Mesothelial cell of epicardium (in vitro differentiated cells): ENCODE data around the gene GPATCH11. TPM values are rescaled to one million over a fixed set of nuclear protein-coding genes. Genes with fewer than 3 reads are reported as not detected.

Source experiments
- DNase-seq, 2 experiments: peaks; one replicate each; pipeline ENCODE4 v3.0.0; 2021; ENCODE audit warnings: low spot score in 2 of 2; ENCODE audit not compliant: unreplicated experiment in 2 of 2
- H3K27ac Mint-ChIP-seq: 2 replicates; pipeline ENCODE4 v1.8.0; 2021; ENCODE audit warnings: mixed read lengths
- H3K27me3 Mint-ChIP-seq: 2 replicates; pipeline ENCODE4 v1.8.0; 2021; ENCODE audit warnings: low read depth, mixed read lengths
- H3K36me3 Mint-ChIP-seq: 2 replicates; pipeline ENCODE4 v1.8.0; 2021; ENCODE audit warnings: mixed read lengths
- H3K4me1 Mint-ChIP-seq: 2 replicates; pipeline ENCODE4 v1.8.0; 2021; ENCODE audit warnings: mixed read lengths
- H3K4me3 Mint-ChIP-seq: 2 replicates; pipeline ENCODE4 v1.8.0; 2021; ENCODE audit warnings: mild to moderate bottlenecking, moderate library complexity, mixed read lengths
- H3K9me3 Mint-ChIP-seq: 2 replicates; pipeline ENCODE4 v1.8.0; 2021; ENCODE audit warnings: mixed read lengths
- total RNA-seq: library from RNA; stranded (reverse); gene quantifications from 3 replicates; pipeline ENCODE4 v1.2.1, GENCODE V29; 2021
- TF ChIP-seq, protein P1 (sequence below): fragments of 200-600 bp; sonication (generic); IDR thresholded peaks from one replicate; pipeline ENCODE4 v1.5.0; 2021; ENCODE audit warnings: antibody characterized with exemption; ENCODE audit not compliant: unreplicated experiment

The GPATCH11 gene
- total RNA-seq, 1 donor from 2014 or later = 4.6 TPM

DNA sequence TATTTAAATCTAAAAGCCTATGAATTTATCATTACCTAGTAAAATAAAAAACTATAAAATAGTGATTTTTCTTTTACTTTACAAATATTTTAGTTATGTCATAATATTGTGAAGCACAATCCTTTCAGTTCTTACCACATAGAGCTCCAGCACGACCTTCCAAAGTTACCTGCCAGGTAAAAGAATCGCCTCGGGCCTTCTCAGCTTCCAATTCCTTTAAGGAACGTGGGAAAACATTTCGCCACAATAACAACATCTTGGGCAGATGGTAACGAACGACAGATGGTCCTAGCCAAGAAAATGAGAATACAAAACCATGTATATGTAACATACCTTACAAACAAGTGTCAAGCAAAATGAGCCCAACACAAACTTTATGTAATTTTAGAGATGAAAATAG lies 23.9 kb upstream of the GPATCH11 start:
- TF ChIP-seq, protein P1, sequence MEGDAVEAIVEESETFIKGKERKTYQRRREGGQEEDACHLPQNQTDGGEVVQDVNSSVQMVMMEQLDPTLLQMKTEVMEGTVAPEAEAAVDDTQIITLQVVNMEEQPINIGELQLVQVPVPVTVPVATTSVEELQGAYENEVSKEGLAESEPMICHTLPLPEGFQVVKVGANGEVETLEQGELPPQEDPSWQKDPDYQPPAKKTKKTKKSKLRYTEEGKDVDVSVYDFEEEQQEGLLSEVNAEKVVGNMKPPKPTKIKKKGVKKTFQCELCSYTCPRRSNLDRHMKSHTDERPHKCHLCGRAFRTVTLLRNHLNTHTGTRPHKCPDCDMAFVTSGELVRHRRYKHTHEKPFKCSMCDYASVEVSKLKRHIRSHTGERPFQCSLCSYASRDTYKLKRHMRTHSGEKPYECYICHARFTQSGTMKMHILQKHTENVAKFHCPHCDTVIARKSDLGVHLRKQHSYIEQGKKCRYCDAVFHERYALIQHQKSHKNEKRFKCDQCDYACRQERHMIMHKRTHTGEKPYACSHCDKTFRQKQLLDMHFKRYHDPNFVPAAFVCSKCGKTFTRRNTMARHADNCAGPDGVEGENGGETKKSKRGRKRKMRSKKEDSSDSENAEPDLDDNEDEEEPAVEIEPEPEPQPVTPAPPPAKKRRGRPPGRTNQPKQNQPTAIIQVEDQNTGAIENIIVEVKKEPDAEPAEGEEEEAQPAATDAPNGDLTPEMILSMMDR = no peak
- no peaks in the 10 kb centered on the region for H3K27me3 Mint-ChIP-seq
- no peak for DNase-seq
- peaks cover 26% of the 10 kb centered on the region for H3K36me3 Mint-ChIP-seq
- no peaks in the 10 kb centered on the region for H3K9me3 Mint-ChIP-seq
- H3K4me1 Mint-ChIP-seq = no peaks in the 10 kb centered on the region
- no peak overlapping the region for H3K27ac Mint-ChIP-seq
- H3K4me3 Mint-ChIP-seq = no peak overlapping the region

DNA sequence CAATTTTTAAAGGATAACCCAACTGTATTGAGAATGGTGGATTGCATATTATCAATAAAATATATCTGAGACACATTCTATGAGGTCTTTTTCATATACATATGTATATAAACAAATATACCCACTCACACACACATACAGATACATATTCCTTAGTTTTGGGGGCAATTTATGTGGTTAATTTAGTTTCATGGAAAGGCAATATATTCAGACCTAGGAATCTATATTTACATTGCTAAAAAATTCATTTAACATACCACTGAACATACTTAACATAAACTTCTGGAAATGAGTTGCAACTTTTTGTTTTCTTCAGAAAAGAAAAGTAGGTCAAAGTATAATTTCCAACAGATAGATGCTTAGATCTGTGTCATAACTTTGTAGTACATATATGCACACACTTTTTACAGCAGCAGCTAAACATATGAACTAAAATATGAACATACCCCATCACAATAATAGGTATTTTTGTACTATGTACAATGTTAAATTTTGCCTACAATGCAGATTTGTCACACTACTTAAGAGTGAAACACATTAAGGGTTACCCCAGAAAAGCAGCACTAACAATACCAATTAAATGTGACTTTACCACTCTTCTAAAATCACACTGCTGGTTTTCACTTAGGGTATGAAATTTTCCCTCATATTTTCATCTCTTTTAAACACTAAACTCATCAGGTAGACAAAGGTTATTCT lies 23.2 kb upstream of the GPATCH11 start:
- Mint-ChIP-seq H3K4me1 (no peaks in the 10 kb centered on the region), H3K27ac (no peak overlapping the region), H3K4me3 (no peak overlapping the region), H3K36me3 (peaks cover 26% of the 10 kb centered on the region), H3K27me3 (no peaks in the 10 kb centered on the region), H3K9me3 (no peaks in the 10 kb centered on the region)
- TF ChIP-seq, protein P1 = no peak
- DNase-seq = no peak

DNA sequence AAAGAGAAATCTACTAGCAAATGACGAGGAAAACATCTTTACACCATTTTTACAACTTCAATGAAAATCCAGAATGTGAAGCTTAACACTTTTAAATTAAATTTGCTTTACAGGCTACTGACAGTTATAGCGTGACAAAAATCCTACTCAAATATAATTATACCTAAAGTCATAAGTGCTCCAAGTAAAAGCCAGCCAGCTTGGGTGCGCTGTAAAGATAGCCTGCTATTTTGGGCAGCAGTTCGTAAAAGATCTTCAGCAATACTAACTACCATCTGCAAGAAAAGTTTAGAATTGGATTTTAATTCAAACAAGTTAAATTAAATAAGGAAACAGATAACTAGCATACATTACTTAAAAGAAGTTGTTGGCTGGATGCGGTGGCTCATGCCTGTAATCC lies 22.5 kb upstream of the GPATCH11 start:
- Mint-ChIP-seq H3K4me3 (no peak overlapping the region), H3K27me3 (no peaks in the 10 kb centered on the region), H3K9me3 (no peaks in the 10 kb centered on the region), H3K27ac (no peak overlapping the region), H3K36me3 (peaks cover 26% of the 10 kb centered on the region), H3K4me1 (no peaks in the 10 kb centered on the region)
- DNase-seq = no peak
- TF ChIP-seq, protein P1 = no peak

DNA sequence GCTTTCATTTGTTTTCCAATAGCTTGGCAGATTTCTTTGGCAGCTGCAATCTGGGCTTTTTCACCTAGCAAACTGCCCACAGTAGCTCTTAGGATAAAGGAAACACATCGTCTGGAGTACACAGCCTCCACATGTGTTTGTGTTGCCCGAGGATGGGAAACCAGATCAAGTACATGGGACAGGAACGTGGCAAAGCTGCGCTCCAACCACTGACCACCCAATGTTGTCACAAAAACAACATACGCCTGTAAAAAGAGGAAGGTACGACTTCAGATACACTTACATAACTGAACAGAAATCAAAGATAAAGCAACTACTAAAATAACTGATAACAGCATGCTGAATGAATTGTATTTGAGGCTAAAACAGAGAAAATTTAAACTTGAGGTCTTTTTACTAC lies 15.6 kb upstream of the GPATCH11 start:
- TF ChIP-seq, protein P1 = no peak
- Mint-ChIP-seq H3K4me3 (no peak overlapping the region), H3K9me3 (no peaks in the 10 kb centered on the region), H3K27ac (no peak overlapping the region), H3K36me3 (peaks cover 14% of the 10 kb centered on the region), H3K27me3 (no peaks in the 10 kb centered on the region), H3K4me1 (no peaks in the 10 kb centered on the region)
- DNase-seq = no peak

DNA sequence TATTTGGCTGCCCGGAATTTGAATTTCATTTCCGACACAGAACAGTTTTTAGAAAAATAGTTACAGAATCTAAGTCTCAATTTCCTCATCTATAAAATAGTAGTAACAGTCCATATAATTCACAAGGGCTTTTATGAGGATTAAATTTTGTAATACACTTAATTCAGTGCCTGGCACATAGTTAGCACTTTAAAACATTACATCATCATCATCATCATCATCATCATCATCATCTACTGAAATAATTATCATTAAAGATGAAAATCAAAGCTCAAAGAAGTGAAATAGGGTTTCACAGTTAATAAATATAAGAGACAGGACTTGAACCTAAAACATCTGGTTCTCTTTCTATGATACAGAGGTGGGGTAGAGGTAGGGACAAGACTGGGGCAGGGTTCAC lies 13.4 kb upstream of the GPATCH11 start:
- H3K27me3 Mint-ChIP-seq = no peaks in the 10 kb centered on the region
- peaks cover 24% of the 10 kb centered on the region for H3K36me3 Mint-ChIP-seq
- no peak overlapping the region for H3K4me3 Mint-ChIP-seq
- H3K27ac Mint-ChIP-seq = no peak overlapping the region
- H3K9me3 Mint-ChIP-seq = peaks cover 6% of the 10 kb centered on the region
- TF ChIP-seq, protein P1 = no peak
- H3K4me1 Mint-ChIP-seq = no peaks in the 10 kb centered on the region
- DNase-seq = no peak
